DOHH2 (cell line): ENCODE measurements around the gene HS3ST5.

Source experiments
- CTCF ChIP-seq: fragments of 200-600 bp; sonication (generic); IDR thresholded peaks from one replicate; pipeline ENCODE4 v1.5.1; 2014; ENCODE audit warnings: antibody characterized with exemption, mild to moderate bottlenecking, low read depth, low read length; ENCODE audit not compliant: poor library complexity, severe bottlenecking
- EZH2phosphoT487 ChIP-seq: fragments of 200-600 bp; sonication (generic); IDR thresholded peaks from 2 replicates; pipeline ENCODE4 v1.6.1; 2017; ENCODE audit warnings: borderline replicate concordance, mild to moderate bottlenecking, antibody characterized with exemption, low read length, moderate library complexity, mixed read lengths

GRCh38 chr6:114304304-114304887 lies 38.4 kb downstream of the HS3ST5 start:
- TF ChIP-seq CTCF (peak; percentile 30), EZH2phosphoT487 (no peak)
